ENCODE results near the gene UBE2QL1.

Gene UBE2QL1

GRCh38 chr5:6475626-6476312 lies 27.1 kb downstream of the UBE2QL1 start:
- no peak for DNase-seq (ENCODE audit: low read depth in 2 of 3, low spot score in 2 of 3)

- no peak for DNase-seq (ENCODE audit: low read depth in 2 of 3, low spot score in 2 of 3)
Observed at GRCh38 chr5:6476313-6476661, 27.6 kb downstream of the UBE2QL1 start.

- no peak for DNase-seq (ENCODE audit: low read depth in 2 of 3, low spot score in 2 of 3)
Observed at GRCh38 chr5:6478793-6479192, 30.1 kb downstream of the UBE2QL1 start.

- no peak for DNase-seq (ENCODE audit: low read depth in 2 of 3, low spot score in 2 of 3)
Observed at GRCh38 chr5:6480133-6481051, 31.7 kb downstream of the UBE2QL1 start.

GRCh38 chr5:6482735-6483134 lies 34.1 kb downstream of the UBE2QL1 start:
- no peak for DNase-seq (ENCODE audit: low read depth in 2 of 3, low spot score in 2 of 3)

GRCh38 chr5:6483880-6484382 lies 35.3 kb downstream of the UBE2QL1 start:
- no peak for DNase-seq (ENCODE audit: low read depth in 2 of 3, low spot score in 2 of 3)

GRCh38 chr5:6484446-6484845 lies 35.8 kb downstream of the UBE2QL1 start:
- no peak for DNase-seq (ENCODE audit: low read depth in 2 of 3, low spot score in 2 of 3)

GRCh38 chr5:6484899-6485298 lies 36.2 kb downstream of the UBE2QL1 start:
- DNase-seq (ENCODE audit: low read depth in 2 of 3, low spot score in 2 of 3) = no peak

GRCh38 chr5:6485441-6485840 lies 36.8 kb downstream of the UBE2QL1 start:
- DNase-seq (ENCODE audit: low read depth in 2 of 3, low spot score in 2 of 3) = no peak

GRCh38 chr5:6486074-6486473 lies 37.4 kb downstream of the UBE2QL1 start:
- DNase-seq (ENCODE audit: low read depth in 2 of 3, low spot score in 2 of 3) = no peak

- DNase-seq (ENCODE audit: low read depth in 2 of 3, low spot score in 2 of 3) = no peak
Observed at GRCh38 chr5:6487081-6487480, 38.4 kb downstream of the UBE2QL1 start.

GRCh38 chr5:6488021-6488420 lies 39.4 kb downstream of the UBE2QL1 start:
- DNase-seq (ENCODE audit: low read depth in 2 of 3, low spot score in 2 of 3) = no peak

- no peak for DNase-seq (ENCODE audit: low read depth in 2 of 3, low spot score in 2 of 3)
Observed at GRCh38 chr5:6489643-6490185, 41.1 kb downstream of the UBE2QL1 start.

GRCh38 chr5:6490246-6490645 lies 41.6 kb downstream of the UBE2QL1 start:
- DNase-seq (ENCODE audit: low read depth in 2 of 3, low spot score in 2 of 3) = no peak

GRCh38 chr5:6490693-6491092 lies 42.0 kb downstream of the UBE2QL1 start:
- DNase-seq (ENCODE audit: low read depth in 2 of 3, low spot score in 2 of 3) = no peak

GRCh38 chr5:6491196-6491918 lies 42.7 kb downstream of the UBE2QL1 start:
- no peak for DNase-seq (ENCODE audit: low read depth in 2 of 3, low spot score in 2 of 3)

- no peak for DNase-seq (ENCODE audit: low read depth in 2 of 3, low spot score in 2 of 3)
Observed at GRCh38 chr5:6491919-6492290, 43.2 kb downstream of the UBE2QL1 start.

GRCh38 chr5:6492934-6493333 lies 44.3 kb downstream of the UBE2QL1 start:
- DNase-seq (ENCODE audit: low read depth in 2 of 3, low spot score in 2 of 3) = no peak

GRCh38 chr5:6493681-6494454 lies 45.2 kb downstream of the UBE2QL1 start:
- no peak for DNase-seq (ENCODE audit: low read depth in 2 of 3, low spot score in 2 of 3)

GRCh38 chr5:6494939-6495338 lies 46.3 kb downstream of the UBE2QL1 start:
- no peak for DNase-seq (ENCODE audit: low read depth in 2 of 3, low spot score in 2 of 3)

Data from activated CD8-positive, alpha-beta memory T cell treated with anti-CD3 and anti-CD28 coated beads for 48 hours (primary cell).